ENCODE data around the gene OR6J1.
"Not testable (repeated sequence)": the region's sequence is repeated elsewhere in the genome, so short reads cannot be mapped to it uniquely, and the experiment has no call there.

OR6J1 gene

GRCh38 chr14:22601456-22601855, 42.7 kb downstream of the OR6J1 start:
- DNase-seq = no peak

GRCh38 chr14:22600027-22600426, 44.1 kb downstream of the OR6J1 start:
- no peak for DNase-seq

- no peak for DNase-seq
Measured at GRCh38 chr14:22599349-22599748, 44.8 kb downstream of the OR6J1 start.

- DNase-seq = peak; percentile 28
Measured at GRCh38 chr14:22598896-22599244, 45.3 kb downstream of the OR6J1 start.

- DNase-seq = peak; percentile 70
Measured at GRCh38 chr14:22598099-22598895, 45.9 kb downstream of the OR6J1 start, which contains the start of gene ABHD4. ABHD4 (plus strand) TSS chr14:22598300; CDS start chr14:22598307, 7 bp downstream.

- DNase-seq = peak; percentile 24
Measured at GRCh38 chr14:22597771-22598098, 46.4 kb downstream of the OR6J1 start.

- DNase-seq = peak; percentile 11
Measured at GRCh38 chr14:22597265-22597664, 46.9 kb downstream of the OR6J1 start.

GRCh38 chr14:22596354-22596879, 47.7 kb downstream of the OR6J1 start:
- DNase-seq = peak; percentile 3

- DNase-seq = no peak
Measured at GRCh38 chr14:22594156-22594716, 49.9 kb downstream of the OR6J1 start.

- no peak for DNase-seq
Measured at GRCh38 chr14:22593601-22594000, 50.6 kb downstream of the OR6J1 start.

- DNase-seq = no peak
Measured at GRCh38 chr14:22593189-22593588, 51.0 kb downstream of the OR6J1 start.

- peak; percentile 99 for DNase-seq
Measured at GRCh38 chr14:22589096-22589839, 54.9 kb downstream of the OR6J1 start, which contains the start of gene DAD1. DAD1 (minus strand) TSS chr14:22589224; CDS start chr14:22589157, 67 bp downstream.

- no peak for DNase-seq
Measured at GRCh38 chr14:22588526-22589095, 55.5 kb downstream of the OR6J1 start.

- DNase-seq = not testable (repeated sequence)
Measured at GRCh38 chr14:22587677-22588422, 56.3 kb downstream of the OR6J1 start.

- DNase-seq = no peak
Measured at GRCh38 chr14:22587247-22587646, 56.9 kb downstream of the OR6J1 start.

- DNase-seq = no peak
Measured at GRCh38 chr14:22583994-22584393, 60.2 kb downstream of the OR6J1 start.

Data from NCI-H82 (cell line).